Subcutaneous abdominal adipose tissue (tissue), 5 donors: Measurements from ENCODE around the gene PUS7L.
A peak's percentile ranks its signal among the peaks of the same experiment; 100 is the strongest.

ENCODE experiments used
- H3K27ac ChIP-seq: one replicate; pipeline ENCODE4 v1.7.0; 2013; ENCODE audit warnings: low read depth, mild to moderate bottlenecking, inconsistent platforms, low read length, moderate library complexity
- H3K27me3 ChIP-seq, 5 donors: one replicate each; pipeline ENCODE4 v1.7.0; 2013; ENCODE audit warnings: low read length in 5 of 5, inconsistent platforms in 1 of 5; ENCODE audit not compliant: control insufficient read depth in 5 of 5, insufficient read depth in 4 of 5
- H3K36me3 ChIP-seq, 5 donors: one replicate each; pipeline ENCODE4 v1.7.0; 2013; ENCODE audit warnings: low read length in 5 of 5; ENCODE audit not compliant: control insufficient read depth in 5 of 5, insufficient read depth in 5 of 5
- H3K4me1 ChIP-seq, 5 donors: one replicate each; pipeline ENCODE4 v1.7.0; 2013; ENCODE audit warnings: low read length in 5 of 5, mild to moderate bottlenecking in 3 of 5, moderate library complexity in 1 of 5; ENCODE audit not compliant: control insufficient read depth in 5 of 5, insufficient read depth in 5 of 5
- H3K4me3 ChIP-seq, 5 donors: one replicate each; pipeline ENCODE4 v1.7.0; 2013; ENCODE audit warnings: low read length in 5 of 5, low read depth in 1 of 5
- H3K9ac ChIP-seq, 5 donors: one replicate each; pipeline ENCODE4 v1.7.0; 2013; ENCODE audit warnings: low read length in 5 of 5, mild to moderate bottlenecking in 4 of 5, moderate library complexity in 3 of 5
- H3K9me3 ChIP-seq, 5 donors: one replicate each; pipeline ENCODE4 v1.7.0; 2013; ENCODE audit warnings: low read length in 5 of 5; ENCODE audit not compliant: control insufficient read depth in 5 of 5
- donor health status: healthy.
- donor health status: healthy.
- donor health status: healthy.
- donor health status: healthy.
- donor health status: healthy.

The PUS7L gene

DNA sequence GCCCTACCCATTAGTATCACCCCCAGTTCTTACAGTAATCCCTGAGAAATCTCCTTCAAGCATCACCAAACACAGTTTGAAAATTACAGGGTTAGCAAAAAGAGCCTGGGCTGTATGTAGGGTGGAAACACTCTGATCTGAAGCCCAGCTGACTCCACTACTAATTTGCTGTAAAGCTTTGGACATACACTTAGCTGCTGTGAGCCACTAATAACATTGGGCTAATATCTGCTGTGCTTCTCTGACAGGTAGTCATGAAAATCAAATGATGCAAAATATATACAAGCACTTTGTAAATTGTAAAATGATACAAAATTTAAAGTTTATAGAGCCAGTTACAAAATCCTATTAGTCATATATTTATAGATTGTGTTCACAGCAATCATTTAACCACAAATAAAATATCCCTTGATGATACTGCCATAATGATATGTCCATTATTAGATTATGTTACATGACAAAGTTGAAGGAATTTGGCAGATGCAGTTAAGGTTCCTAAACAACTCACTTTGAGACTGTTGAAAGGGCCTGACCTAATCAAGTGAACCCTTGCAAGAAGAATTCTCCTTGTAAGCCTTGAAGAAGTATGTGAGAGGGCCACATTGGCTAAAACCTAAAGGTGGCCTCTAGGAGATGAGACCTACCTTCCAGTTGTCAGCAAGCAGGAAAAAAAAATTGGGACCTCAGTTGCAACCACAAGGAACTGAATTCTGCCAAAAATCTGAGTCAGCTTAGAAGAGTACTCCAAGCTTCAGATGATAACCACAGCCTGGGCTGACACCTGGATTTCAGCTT, 28.5 kb upstream of the PUS7L start:
- Histone ChIP-seq H3K36me3 (peaks cover 32 to 52% (median 45%) of the 10 kb centered on the region in 5 donors), H3K9ac (no peak overlapping the region), H3K9me3 (no peaks in the 10 kb centered on the region), H3K27me3 (no peaks in the 10 kb centered on the region), H3K4me1 (peaks cover 0 to 7% (median 0%) of the 10 kb centered on the region in 5 donors), H3K4me3 (no peak overlapping the region), H3K27ac (no peak overlapping the region)

DNA sequence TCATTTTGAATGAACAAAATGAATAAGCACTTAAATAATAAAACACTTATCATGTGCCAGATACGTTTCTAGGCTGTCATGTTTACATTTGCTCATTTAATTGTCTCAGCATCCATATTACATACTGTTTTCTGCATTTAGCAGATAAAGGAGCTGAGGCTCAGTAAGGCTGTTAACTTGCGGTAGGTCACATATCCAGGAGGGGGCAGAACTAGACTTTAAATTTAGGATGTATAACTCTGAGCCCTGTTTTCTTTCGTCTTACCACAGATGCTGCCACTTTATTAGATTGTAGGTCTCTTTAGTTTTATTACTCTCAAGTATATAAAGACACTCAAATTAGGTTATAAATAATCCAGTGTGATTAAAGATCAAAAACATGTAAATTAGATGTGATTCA, 17.9 kb upstream of the PUS7L start:
- Histone ChIP-seq H3K27ac (no peak overlapping the region), H3K4me1 (no peaks in the 10 kb centered on the region), H3K9ac (no peak overlapping the region), H3K4me3 (no peak overlapping the region), H3K36me3 (peaks cover 50 to 64% (median 58%) of the 10 kb centered on the region in 5 donors), H3K9me3 (no peaks in the 10 kb centered on the region), H3K27me3 (no peaks in the 10 kb centered on the region)

DNA sequence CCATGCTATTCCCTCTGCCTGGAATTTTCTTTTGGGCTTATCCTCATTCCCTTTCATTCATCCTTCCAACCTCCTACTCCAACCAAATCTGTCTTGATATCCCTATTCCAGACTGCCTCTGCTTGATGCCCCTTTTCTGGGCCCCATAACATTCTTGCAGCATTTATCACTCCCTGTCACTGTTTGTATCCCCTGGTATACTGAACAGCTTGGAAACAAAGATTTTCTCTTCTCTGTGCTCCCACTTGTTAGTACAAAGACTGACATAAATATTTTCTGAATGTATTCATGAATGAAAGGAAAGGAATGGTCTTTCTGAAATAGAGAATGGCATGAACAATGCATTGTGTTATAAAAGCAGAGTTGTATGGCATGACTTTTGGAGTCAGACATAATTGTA, 7.7 kb upstream of the PUS7L start:
- Histone ChIP-seq H3K9ac (no peak overlapping the region), H3K27ac (no peak overlapping the region), H3K27me3 (no peaks in the 10 kb centered on the region), H3K4me3 (no peak overlapping the region), H3K4me1 (no peaks in the 10 kb centered on the region), H3K36me3 (peaks cover 6 to 12% (median 9%) of the 10 kb centered on the region in 5 donors), H3K9me3 (no peaks in the 10 kb centered on the region)

- no peak overlapping the region for H3K27ac ChIP-seq
- peaks cover 2 to 11% (median 10%) of the 10 kb centered on the region in 5 donors for H3K4me1 ChIP-seq
- H3K4me3 ChIP-seq, result no peak overlapping the region
- no peaks in the 10 kb centered on the region for H3K27me3 ChIP-seq
- no peaks in the 10 kb centered on the region for H3K9me3 ChIP-seq
- no peak overlapping the region for H3K9ac ChIP-seq
- H3K36me3 ChIP-seq, result peaks cover 0 to 6% (median 2%) of the 10 kb centered on the region in 5 donors
Measured at GRCh38 chr12:43764528-43764927, 5.9 kb upstream of the PUS7L start.

GRCh38 chr12:43763769-43764168, 5.2 kb upstream of the PUS7L start:
- H3K9ac ChIP-seq, result no peak overlapping the region
- no peak overlapping the region for H3K4me3 ChIP-seq
- H3K27me3 ChIP-seq, result no peaks in the 10 kb centered on the region
- no peaks in the 10 kb centered on the region for H3K36me3 ChIP-seq
- no peak overlapping the region for H3K27ac ChIP-seq
- no peaks in the 10 kb centered on the region for H3K9me3 ChIP-seq
- H3K4me1 ChIP-seq, result peaks cover 2 to 15% (median 14%) of the 10 kb centered on the region in 5 donors

- peaks cover 2 to 23% (median 21%) of the 10 kb centered on the region in 5 donors for H3K4me1 ChIP-seq
- no peaks in the 10 kb centered on the region for H3K36me3 ChIP-seq
- no peak overlapping the region for H3K4me3 ChIP-seq
- no peak overlapping the region for H3K9ac ChIP-seq
- no peaks in the 10 kb centered on the region for H3K27me3 ChIP-seq
- H3K9me3 ChIP-seq, result no peaks in the 10 kb centered on the region
- no peak overlapping the region for H3K27ac ChIP-seq
Measured at GRCh38 chr12:43762596-43762995, 4.0 kb upstream of the PUS7L start.

DNA sequence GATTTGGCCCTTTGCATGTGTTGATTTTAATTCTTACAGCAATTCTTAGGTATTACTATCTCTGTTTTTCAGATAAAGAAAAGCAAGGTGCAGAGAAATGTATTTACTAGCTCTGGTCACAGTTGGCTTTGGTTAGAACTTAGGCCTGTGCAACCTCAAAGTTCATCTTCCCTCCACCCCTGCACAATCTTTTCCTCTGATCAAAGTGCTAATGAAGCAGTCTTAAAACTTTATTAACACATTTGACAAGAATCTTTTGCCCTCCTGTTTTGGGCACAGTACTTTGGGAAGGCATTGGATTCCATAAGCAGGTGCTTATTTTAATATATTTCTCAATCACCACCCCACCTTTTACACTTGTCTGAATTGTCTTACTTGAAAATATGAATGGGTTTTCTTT, 2.9 kb upstream of the PUS7L start:
- H3K9ac ChIP-seq, result no peak overlapping the region
- no peak overlapping the region for H3K27ac ChIP-seq
- H3K36me3 ChIP-seq, result no peaks in the 10 kb centered on the region
- no peaks in the 10 kb centered on the region for H3K27me3 ChIP-seq
- H3K9me3 ChIP-seq, result no peaks in the 10 kb centered on the region
- no peak overlapping the region for H3K4me3 ChIP-seq
- H3K4me1 ChIP-seq, result peaks cover 2 to 24% (median 22%) of the 10 kb centered on the region in 5 donors

DNA sequence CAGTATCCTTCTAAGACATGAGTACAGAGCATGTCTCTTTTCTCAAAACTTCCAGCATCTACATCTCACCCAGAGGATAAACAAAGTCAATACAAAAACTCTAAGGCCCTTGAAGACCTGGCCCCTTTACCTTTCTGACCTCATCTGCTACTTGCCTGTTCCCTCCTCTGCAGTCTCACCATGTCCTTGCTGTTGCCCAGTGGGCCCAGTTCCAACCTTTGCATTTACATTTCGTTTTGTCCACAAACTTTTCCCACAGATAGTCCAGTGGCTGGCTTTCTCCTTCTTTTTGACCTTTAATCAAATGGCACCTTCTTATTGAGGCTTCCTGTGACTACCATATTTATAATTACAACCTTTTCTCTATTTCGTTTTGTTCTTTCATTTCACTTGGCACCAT, 1.8 kb upstream of the PUS7L start:
- H3K27ac ChIP-seq, result no peak overlapping the region
- H3K9ac ChIP-seq, result peak overlapping the region in 2 of 5 donors; percentile 5 to 95
- no peaks in the 10 kb centered on the region for H3K36me3 ChIP-seq
- H3K4me3 ChIP-seq, result peak overlapping the region in 4 of 5 donors; percentile 6 to 97 (median 64)
- H3K4me1 ChIP-seq, result peaks cover 2 to 24% (median 22%) of the 10 kb centered on the region in 5 donors
- H3K27me3 ChIP-seq, result no peaks in the 10 kb centered on the region
- H3K9me3 ChIP-seq, result no peaks in the 10 kb centered on the region

- no peaks in the 10 kb centered on the region for H3K9me3 ChIP-seq
- H3K4me3 ChIP-seq, result peak overlapping the region; percentile 90 to 99 (median 92)
- peak overlapping the region; percentile 81 for H3K27ac ChIP-seq
- H3K36me3 ChIP-seq, result peaks cover 0 to 6% (median 0%) of the 10 kb centered on the region in 5 donors
- H3K27me3 ChIP-seq, result no peaks in the 10 kb centered on the region
- H3K4me1 ChIP-seq, result peaks cover 2 to 24% (median 23%) of the 10 kb centered on the region in 5 donors
- peak overlapping the region in 4 of 5 donors; percentile 52 to 95 (median 78) for H3K9ac ChIP-seq
Measured at GRCh38 chr12:43758247-43758727, 303 bp downstream of the PUS7L start.

DNA sequence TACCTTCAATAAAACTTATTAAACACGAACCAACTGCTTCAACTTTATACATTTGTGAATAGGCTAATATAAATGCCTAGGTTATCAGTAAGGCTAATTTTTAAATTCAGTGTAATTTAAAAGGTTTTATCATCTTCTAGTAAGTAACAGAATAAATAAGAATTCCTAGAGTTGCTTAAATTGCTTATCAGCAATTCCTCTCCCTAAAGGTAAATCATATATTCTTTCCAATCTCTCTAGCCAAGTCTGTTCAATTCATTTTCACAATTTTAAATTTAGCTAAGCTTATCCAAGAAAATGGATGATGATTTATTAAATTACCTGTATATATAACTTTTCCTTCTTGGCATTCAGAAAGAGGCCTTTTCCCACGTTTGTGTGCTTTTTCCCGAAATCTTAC, 4.6 kb downstream of the PUS7L start:
- H3K4me3 ChIP-seq, result no peak overlapping the region
- H3K9ac ChIP-seq, result no peak overlapping the region
- H3K36me3 ChIP-seq, result peaks cover 0 to 6% (median 4%) of the 10 kb centered on the region in 5 donors
- no peaks in the 10 kb centered on the region for H3K9me3 ChIP-seq
- H3K27me3 ChIP-seq, result no peaks in the 10 kb centered on the region
- H3K27ac ChIP-seq, result no peak overlapping the region
- peaks cover 0 to 13% (median 9%) of the 10 kb centered on the region in 5 donors for H3K4me1 ChIP-seq
